OCI-M2 (cell line): ENCODE results near the gene MBD5.
A peak's percentile ranks its signal among the peaks of the same experiment; 100 is the strongest.
"Not testable (repeated sequence)": the region's sequence is repeated elsewhere in the genome, so short reads cannot be mapped to it uniquely, and the experiment has no call there.

Experiments
- DNase-seq: peaks from one replicate; lab custom pipeline; 2025; ENCODE audit not compliant: unreplicated experiment; lab: John Stamatoyannopoulos, UW

MBD5 gene

DNA sequence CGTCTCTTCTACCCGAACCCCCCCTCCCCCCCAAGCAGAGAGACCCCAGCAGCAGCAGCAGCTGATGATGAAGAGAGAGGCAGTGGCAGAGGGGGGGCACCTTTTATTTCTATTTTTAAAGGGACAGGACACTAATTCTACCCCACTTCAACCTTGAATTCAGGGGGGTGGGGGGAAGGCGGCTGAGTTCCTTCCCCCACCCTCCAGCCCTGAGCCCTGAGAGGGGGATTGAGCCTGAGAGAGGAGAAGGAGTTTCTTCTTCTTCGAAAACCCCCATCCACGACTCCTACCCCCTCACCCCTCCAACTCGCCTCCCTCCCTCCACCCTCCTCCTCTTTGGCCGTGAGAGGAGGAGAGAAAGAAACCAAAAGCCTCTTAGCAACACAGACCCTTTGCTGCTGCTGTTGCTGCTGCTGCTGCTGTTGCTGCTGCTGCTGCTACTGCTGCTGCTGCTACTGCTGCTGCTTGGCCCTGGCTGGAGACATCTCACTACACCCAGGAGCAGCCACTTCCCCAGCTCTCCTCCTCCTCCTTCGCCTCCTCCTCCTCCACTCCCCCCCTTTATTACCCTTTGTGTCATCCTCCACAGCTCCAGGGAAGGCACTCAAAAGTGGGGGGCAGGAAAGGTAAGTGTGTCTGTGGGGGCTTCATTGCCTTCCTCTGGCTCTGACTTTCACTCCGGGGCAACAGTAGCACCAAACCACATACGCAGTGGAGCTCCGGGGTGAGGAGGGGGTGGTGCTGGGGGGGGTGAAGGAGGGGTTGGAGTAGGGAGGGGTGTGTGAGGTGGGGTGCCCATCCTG, at the start of gene MBD5:
MBD5 (plus strand) TSS at position 33 of the 803 bp plus-strand sequence.
- DNase-seq: no peak

DNA sequence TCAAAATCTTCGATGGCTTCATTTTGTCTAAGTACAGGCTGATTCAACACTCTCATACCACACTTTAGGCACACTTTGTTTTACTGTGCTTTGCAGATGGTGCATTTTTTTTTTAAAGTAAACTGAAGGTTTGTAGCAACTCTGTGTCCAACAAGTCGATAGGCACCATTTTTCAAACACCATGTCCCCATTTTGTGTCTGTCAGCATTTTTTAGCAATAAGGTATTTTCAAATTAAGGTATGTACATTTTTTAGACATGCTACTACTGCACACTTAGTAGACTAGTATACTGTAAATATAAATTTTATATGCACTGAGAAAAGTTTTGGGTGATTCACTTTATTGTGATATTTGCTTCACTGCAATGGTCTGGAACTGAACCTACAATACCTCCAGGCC, 44.8 kb upstream of the MBD5 start:
- no peak for DNase-seq

DNA sequence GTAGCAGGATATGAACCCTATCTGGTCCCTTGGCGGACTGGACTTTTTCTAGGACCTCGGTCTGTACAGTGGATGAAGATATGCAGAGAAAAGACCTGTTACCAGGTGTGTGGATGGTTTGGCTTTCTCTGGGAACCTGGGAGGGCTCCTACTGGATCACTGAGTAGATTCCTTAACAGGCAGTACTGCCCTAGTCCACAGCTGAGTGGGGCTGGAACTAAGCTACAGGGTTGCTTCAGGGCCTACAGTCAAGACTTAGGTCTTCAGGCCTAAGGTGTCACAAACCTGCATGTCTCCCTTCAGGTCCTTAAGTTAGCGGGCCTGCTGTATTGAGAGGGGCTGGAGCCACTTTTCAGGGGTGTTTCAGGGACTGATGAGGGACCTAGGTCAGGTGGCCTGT, 43.2 kb upstream of the MBD5 start:
- no peak for DNase-seq

DNA sequence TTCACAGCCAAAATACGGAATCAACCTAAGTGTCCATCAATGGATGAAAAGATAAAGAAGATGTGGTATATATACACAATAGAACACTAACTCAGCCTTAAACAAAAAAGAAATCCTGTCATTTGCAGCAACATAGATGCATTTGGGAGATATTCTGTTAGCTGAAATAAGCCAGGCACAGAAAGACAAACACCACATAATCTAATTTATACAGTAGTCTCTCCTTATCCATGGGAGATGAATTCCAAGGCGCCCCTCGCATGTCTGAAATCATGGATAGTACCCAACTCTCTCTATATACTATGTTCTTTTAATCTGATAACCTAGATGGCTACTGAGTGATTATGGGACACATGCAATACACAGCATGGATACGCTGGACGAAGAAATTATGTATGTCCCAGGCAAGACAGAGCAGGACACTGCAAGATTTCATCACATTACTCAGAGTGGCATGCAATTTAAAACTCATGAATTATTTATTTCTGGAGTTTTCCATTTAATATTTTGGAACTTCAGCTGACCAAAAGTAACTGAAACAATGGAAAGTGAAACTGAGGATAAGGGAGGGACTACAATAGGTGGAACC, 39.9 kb upstream of the MBD5 start:
- no peak for DNase-seq

DNA sequence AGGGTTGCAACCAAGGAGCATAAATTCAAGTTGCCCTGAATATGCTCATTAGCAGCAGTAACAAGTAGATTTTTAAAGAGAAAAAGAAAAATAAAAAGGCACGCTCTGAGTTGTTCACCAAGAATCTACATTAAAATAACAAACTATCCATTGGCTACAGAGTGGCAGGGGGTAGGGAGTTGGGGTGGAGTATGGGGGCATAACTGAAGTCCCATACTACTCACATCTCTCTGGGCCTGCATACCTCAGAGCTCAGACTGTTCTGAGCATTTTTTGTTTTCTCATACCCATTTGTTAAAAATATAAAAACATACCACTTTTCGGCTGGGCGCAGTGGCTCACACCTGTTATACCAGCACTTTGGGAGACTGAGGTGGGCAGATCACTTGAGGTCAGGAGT, 31.8 kb upstream of the MBD5 start:
- no peak for DNase-seq

DNA sequence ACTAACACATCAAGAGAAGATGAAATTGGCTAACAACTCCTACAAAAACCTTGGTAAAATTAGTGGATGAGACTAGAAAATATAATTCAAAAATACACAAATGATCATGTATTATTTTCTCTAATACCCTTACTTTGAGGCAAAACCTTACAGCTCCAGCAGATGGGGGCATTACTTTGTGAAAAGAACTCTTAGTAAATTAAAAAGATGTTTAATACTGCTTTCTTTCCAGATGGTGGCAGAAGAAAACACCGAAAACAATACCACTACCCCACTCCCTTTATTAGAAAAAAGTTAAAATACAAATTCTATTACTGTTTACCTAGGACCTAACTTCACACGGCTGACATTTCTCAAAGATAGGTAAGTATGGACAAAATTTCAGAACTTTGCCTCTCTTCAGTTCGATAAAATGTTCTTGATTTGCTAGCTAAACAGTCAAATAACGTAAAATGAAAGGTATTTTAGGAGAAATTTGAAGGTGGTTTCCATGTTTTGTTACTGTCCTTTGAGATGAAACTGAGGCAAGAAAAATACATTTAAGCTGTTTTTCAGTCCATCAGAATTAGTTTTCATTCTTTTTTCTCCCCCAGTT, 31.0 kb upstream of the MBD5 start:
- no peak for DNase-seq

DNA sequence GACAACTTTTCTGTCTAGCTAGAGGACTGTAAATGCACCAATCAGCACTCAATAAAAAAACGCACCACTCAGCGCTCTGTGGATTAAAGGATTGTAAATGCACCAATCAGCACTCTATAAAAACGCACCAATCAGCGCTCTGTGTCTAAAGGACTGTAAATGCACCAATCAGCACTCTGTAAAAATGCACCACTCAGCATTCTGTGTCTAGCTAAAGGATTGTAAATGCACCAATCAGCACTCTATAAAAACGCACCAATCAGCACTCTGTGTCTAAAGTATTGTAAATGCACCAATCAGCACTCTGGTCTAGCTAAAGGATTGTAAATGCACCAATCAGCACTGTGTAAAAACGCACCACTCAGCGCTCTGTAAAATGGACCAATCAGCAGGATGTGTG, 25.9 kb upstream of the MBD5 start:
- not testable (repeated sequence) for DNase-seq

DNA sequence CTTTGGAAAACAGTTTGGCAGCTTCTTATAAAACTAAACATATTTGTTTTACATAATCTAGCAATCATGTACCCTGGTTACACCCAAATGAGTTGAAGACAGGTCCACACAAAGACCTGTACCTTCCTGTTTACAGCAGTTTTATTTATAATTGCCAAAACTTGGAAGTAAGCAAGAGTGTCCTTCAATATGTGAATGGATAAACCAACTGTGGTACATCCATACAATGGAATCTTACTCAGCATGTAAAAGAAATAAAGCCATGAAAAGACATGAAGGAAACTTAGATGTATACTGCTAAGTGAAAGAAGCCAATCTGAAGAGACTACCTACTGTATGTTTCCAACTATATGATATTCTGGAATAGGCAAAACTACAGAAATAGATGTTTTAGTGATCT, 24.1 kb upstream of the MBD5 start:
- DNase-seq: no peak

DNA sequence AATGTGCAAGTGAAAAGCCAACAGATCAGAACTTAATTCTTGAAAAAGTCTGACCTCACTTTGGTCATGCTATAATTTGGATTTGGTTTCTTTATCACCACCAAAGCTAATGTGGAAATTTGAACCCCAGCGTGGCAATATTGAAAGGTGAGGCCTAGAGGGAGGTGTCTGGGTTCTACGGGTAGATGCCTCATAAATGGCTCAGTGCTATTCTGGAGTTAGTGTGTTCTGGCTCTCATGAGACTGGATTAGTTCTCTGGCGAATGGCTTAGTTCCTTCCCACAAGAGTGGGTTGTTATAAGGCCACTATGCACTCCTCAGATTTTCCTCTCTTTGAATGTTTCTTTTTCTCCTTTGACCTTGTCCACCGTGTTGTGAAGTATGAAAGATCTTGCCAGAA, 22.7 kb upstream of the MBD5 start:
- no peak for DNase-seq

DNA sequence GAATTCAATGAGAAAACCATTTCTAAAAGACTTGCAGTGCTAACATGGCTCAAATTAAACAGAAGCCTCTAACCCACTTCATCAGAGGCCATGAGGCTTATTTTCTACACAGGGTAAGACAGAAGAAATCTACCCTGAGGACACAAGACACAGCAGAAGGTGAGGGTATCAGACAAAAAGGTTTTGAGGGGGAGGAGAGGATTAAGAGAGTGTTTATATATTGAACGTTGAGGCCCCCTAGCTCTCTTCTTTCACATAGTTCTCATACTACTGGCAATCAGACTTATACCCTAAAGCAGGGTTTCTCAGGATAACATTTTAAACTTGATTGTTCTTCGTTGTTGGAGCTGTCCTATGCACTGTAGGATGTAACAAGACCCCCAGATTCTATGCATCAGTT, 21.8 kb upstream of the MBD5 start:
- no peak for DNase-seq

DNA sequence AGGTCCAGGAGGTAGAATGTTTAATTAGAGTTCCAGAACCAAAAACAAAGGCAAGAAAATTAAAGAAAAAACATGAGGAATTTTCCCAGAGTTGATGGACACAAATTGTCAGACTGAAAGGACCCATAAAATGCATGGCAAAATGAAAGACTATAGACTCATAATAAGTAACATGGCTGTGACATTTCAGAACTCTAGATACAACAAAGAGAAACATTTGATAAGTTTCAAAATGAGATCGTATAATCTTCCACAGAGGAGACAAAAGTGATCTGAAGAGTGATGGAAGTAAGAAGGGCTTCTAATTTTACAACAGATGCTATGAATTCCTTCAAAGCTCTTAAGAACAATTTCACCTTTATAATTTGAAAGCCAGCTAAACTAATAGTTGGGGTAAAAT, 20.8 kb upstream of the MBD5 start:
- DNase-seq: no peak

DNA sequence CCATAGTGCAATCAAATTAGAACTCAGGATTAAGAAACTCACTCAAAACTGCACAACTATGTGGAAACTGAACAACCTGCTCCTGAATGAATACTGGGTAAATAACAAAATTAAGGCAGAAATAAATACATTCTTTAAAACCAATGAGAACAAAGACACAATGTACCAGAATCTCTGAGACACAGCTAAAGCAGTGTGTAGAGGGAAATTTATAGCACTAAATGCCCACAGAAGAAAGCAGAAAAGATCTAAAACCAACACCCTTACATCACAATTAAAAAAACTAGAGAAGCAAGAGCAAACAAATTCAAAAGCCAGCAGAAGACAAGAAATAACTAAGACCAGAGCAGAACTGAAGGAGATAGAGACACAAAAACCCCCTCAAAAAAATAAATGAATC, 18.5 kb upstream of the MBD5 start:
- DNase-seq: not testable (repeated sequence)

DNA sequence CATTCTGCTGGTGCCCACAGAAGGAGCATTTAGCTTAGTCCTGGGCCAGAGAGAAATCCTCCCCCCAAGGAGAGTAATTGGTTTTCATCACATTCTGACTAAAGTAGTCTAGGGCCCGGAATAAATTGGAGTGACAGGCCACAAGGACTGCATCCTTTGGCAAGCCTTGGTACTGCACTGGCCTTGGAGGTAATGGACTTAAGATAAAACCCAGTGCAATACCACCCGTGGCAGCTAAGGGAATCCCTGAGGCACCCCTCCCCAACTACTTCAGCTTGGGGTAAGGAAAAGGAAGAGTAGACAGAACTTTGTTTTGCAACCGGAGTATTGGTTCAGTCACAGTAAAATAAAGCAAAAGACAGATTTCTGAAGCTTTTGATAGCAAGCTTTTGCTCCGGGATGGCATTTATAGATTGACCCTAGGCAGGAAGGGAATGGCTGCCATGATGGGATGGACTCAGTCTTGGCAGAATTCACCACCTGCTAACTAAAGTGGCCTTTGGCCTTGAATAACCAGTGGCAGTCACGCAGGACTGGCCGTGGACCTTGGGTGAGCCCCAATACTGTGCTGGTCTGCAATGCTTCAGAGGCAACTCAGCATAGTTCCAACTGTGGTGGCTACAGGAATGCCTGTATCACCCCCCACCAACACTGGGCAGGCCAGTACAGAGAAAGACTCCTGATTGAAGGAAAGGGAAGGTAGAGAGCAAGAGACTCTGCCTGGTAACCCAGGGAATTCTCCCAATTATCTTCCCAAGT, 14.5 kb upstream of the MBD5 start:
- no peak for DNase-seq

DNA sequence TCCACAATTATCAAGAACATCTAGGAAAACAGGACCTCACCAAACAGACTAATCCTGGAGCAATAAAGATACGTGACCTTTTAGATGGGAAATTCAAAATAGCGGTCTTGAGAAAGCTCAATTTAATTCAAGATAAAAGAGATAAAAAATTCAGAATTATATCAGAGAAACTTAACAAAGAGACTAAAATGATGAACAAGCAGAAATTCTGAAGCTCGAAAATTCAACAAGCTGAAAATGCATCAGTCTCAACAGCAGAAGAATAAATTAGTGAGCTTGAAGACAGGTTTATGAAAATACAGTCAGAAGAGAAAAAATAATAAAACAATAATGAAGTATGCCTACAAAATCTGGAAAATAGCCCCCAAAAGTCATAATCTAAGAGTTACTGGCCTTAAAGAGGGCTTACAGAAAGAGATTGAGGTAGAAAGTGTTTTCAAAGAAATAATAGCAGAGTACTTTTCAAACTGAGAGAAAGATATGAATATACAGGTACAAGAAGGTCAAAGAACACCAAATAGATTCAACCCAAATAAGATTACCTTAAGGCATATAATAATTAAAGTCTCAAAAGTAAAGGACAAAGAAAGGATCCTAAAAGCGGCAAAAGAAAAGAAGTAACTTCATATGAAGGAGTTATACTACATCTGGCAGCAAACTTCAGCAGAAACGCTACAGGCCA, 13.5 kb upstream of the MBD5 start:
- DNase-seq: no peak

DNA sequence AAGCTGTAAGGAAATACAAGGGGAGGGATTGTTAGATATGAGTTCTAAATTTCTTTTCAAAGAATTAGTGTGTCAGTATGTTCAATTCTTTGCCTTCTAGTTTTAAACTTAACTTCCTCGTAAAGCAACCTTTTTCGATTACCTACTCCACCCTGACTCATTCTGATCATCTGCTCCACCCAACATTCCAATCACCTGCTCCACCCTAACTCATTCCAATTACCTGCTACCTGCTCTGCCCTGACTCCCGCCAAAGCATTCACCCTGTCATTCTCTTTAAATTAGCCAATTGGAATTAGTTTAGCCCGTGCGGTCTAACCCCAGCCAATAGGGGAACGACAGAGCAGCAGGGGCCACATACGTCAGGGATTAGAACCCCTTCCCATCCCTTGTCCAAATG, 12.5 kb upstream of the MBD5 start:
- not testable (repeated sequence) for DNase-seq

DNA sequence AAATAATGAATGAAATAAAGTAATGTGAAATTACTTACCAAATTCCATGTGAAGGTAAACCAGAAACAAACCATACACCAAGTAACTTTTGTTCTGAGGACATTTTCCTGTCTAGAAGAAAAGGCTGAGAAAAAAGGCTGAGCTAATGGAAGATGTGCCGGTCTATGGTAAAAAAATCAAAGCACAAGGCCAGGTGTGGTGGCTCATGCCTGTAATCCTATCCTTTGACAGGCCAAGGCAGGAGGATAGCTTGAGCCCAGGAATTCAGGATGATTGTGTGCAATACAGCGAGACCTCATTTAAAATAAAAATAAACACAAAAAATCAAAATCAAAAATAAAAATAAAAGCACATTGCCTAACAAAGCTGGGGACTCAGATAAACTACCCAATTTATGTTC, 7.0 kb upstream of the MBD5 start:
- no peak for DNase-seq

DNA sequence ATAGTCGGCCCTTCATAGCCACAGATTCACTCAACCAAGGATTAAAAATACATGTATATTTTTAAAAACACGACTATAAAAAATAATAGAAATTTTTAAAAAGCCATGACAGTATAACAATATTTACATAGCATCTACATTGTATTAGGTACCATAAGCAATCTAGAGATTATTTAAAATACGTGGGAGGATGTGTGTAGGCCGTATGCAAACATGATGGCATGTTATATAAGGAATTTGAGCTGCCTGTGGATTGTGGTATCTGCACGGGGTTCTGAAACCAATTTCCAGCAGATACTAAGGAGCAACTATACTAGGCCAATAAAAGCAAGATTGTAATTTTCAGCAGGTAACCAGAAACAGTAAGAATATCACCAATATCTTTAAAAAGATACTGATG, 6.3 kb upstream of the MBD5 start:
- DNase-seq: no peak

DNA sequence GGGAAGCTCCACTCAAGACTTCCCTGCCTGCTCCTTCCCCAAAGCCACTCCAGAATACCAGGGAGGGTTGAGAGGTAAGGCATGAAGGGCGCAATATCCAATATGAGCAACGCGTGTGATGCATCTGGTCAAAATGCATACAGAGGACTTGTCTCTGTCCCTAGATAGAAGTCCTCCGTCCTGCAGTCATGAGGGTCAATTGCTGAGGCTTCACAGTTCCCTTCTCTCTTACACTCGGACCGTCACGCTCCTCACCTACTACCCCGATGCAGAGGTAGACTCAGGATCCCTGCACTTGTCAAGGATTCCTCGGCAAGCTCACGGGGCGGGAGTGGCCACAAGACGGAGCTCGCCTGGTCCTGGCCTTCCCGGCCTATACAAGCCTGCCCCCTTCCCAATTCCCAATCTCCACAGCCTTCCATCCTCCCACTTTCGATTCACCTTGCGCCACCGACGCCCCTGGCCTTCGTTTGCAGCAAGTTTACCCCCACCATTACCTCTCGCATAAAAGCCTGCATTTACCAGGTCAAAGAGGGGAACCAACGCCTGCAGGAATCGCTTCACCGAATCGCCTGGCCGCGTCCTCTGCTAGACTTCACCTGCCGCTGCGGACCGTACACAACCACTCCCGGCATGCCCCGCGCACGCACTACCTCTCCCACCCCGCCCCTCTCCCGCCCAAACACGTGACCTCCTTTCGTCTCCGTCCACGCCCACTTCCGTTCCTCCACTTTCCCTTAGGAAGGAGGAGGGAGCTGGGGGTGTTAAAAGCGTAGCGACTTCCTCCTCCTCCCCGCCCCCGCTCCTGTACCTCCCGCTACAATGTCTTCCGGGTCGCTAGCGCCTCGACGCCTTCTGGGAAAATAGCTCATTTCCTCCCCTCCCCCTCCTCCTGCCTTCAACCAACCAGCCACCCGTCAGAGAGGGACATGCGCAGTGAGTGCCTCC, 506 bp upstream of the MBD5 start, which contains the start of gene ORC4:
ORC4 (minus strand) TSS at position 627 of the 948 bp plus-strand sequence. CDS start 44,779 bp downstream, outside the sequence.
- DNase-seq: peak; percentile 93

DNA sequence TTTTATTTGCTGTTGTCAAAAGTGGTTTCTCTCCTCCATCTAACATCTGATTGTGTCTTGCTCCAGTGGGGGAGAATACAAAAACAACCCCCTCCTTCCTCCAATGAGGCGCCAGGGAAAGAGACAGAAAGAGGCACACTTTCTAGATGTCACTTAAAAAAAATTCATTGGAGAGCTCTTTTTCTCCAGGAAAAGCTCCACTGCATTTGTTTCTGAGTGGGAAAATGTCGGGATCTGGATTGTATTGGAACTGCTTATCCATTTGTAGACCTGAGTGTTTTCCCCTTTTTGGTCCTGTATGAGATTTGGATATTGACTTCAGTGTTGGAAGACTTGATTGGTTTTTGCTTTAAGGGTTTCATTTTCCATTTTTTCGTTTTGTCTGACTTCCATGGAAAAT, 995 bp downstream of the MBD5 start:
- no peak for DNase-seq

DNA sequence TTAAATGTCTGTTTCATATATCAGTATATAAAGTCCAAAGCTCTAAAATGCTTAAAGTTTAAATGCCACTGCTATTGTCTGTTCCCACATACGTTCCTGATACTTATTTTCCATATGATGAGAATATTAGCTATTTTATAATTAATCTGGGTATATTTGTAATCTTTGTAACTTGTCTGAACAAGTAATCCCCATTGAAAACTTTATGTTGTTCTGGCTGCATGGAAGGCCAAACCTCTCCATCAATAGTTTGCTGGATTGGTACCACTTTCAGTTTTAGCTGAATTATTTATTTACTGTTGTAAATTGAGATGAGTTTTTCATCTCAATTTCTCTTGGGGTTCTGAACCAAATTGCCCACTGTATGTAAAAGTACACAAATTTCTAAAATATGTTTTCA, 1.5 kb downstream of the MBD5 start:
- no peak for DNase-seq
